Neural crest cell (in vitro differentiated cells): Measurements from ENCODE around the gene PRDX6. TPM values are rescaled to one million over a fixed set of nuclear protein-coding genes. Genes with fewer than 3 reads are reported as not detected.

Experiments used
- DNase-seq: peaks from one replicate; pipeline ENCODE4 v3.0.0; 2021; ENCODE audit warnings: low read depth, mixed read lengths, low spot score
- H3K27ac Mint-ChIP-seq: one replicate; pipeline ENCODE4 v1.8.0; 2021; ENCODE audit warnings: mild to moderate bottlenecking, mixed read lengths; ENCODE audit not compliant: unreplicated experiment
- H3K27me3 Mint-ChIP-seq: 2 replicates; pipeline ENCODE4 v1.8.0; 2021; ENCODE audit warnings: low read depth, mild to moderate bottlenecking, mixed read lengths
- H3K36me3 Mint-ChIP-seq: 2 replicates; pipeline ENCODE4 v1.8.0; 2021; ENCODE audit warnings: low read depth, mild to moderate bottlenecking, mixed read lengths
- H3K4me1 Mint-ChIP-seq: 2 replicates; pipeline ENCODE4 v1.8.0; 2021; ENCODE audit warnings: mixed read lengths
- H3K4me3 Mint-ChIP-seq: one replicate; pipeline ENCODE4 v1.8.0; 2021; ENCODE audit warnings: mild to moderate bottlenecking, mixed read lengths
- H3K9me3 Mint-ChIP-seq: 2 replicates; pipeline ENCODE4 v1.8.0; 2021; ENCODE audit warnings: mixed read lengths
- CTCF ChIP-seq: fragments of 200-600 bp; sonication (generic); conservative IDR thresholded peaks from 2 replicates; pipeline ENCODE4 v1.5.0; 2021; ENCODE audit warnings: antibody characterized with exemption, mild to moderate bottlenecking
- total RNA-seq: library from RNA; stranded (reverse); gene quantifications from 2 replicates; pipeline ENCODE4 v1.2.1, GENCODE V29; 2021

Gene PRDX6
- total RNA-seq, 1 donor from 2014 or later, result 234 TPM

GRCh38 chr1:173444757-173445156 lies 32.4 kb upstream of the PRDX6 start:
- Mint-ChIP-seq H3K27me3 (no peaks in the 10 kb centered on the region), H3K36me3 (peaks cover 21% of the 10 kb centered on the region), H3K27ac (no peak overlapping the region), H3K9me3 (peaks cover 12% of the 10 kb centered on the region), H3K4me3 (no peak overlapping the region), H3K4me1 (no peaks in the 10 kb centered on the region)
- no peak for TF ChIP-seq CTCF
- no peak for DNase-seq

- H3K4me1 Mint-ChIP-seq, result no peaks in the 10 kb centered on the region
- TF ChIP-seq CTCF, result no peak
- peaks cover 12% of the 10 kb centered on the region for H3K9me3 Mint-ChIP-seq
- no peaks in the 10 kb centered on the region for H3K27me3 Mint-ChIP-seq
- H3K36me3 Mint-ChIP-seq, result peaks cover 21% of the 10 kb centered on the region
- no peak overlapping the region for H3K27ac Mint-ChIP-seq
- H3K4me3 Mint-ChIP-seq, result no peak overlapping the region
- no peak for DNase-seq
Observed at GRCh38 chr1:173445164-173445563, 32.0 kb upstream of the PRDX6 start.

- H3K9me3 Mint-ChIP-seq, result peaks cover 12% of the 10 kb centered on the region
- no peaks in the 10 kb centered on the region for H3K27me3 Mint-ChIP-seq
- DNase-seq, result no peak
- TF ChIP-seq CTCF, result no peak
- H3K36me3 Mint-ChIP-seq, result peaks cover 21% of the 10 kb centered on the region
- H3K27ac Mint-ChIP-seq, result peak overlapping the region; percentile 69
- no peaks in the 10 kb centered on the region for H3K4me1 Mint-ChIP-seq
- H3K4me3 Mint-ChIP-seq, result no peak overlapping the region
Observed at GRCh38 chr1:173445656-173446055, 31.5 kb upstream of the PRDX6 start.

- H3K27me3 Mint-ChIP-seq, result no peaks in the 10 kb centered on the region
- no peaks in the 10 kb centered on the region for H3K4me1 Mint-ChIP-seq
- H3K4me3 Mint-ChIP-seq, result no peak overlapping the region
- H3K27ac Mint-ChIP-seq, result no peak overlapping the region
- TF ChIP-seq CTCF, result no peak
- no peak for DNase-seq
- peaks cover 12% of the 10 kb centered on the region for H3K9me3 Mint-ChIP-seq
- H3K36me3 Mint-ChIP-seq, result peaks cover 18% of the 10 kb centered on the region
Observed at GRCh38 chr1:173447224-173447623, 29.9 kb upstream of the PRDX6 start.

GRCh38 chr1:173448945-173449344 lies 28.2 kb upstream of the PRDX6 start:
- Mint-ChIP-seq H3K4me1 (no peaks in the 10 kb centered on the region), H3K27me3 (no peaks in the 10 kb centered on the region), H3K36me3 (peaks cover 18% of the 10 kb centered on the region), H3K4me3 (no peak overlapping the region), H3K27ac (no peak overlapping the region), H3K9me3 (peaks cover 10% of the 10 kb centered on the region)
- TF ChIP-seq CTCF, result no peak
- no peak for DNase-seq

- H3K4me1 Mint-ChIP-seq, result no peaks in the 10 kb centered on the region
- no peak overlapping the region for H3K4me3 Mint-ChIP-seq
- no peak for TF ChIP-seq CTCF
- no peak overlapping the region for H3K27ac Mint-ChIP-seq
- H3K27me3 Mint-ChIP-seq, result no peaks in the 10 kb centered on the region
- H3K9me3 Mint-ChIP-seq, result peaks cover under 1% of the 10 kb centered on the region
- no peak for DNase-seq
- peaks cover 8% of the 10 kb centered on the region for H3K36me3 Mint-ChIP-seq
Observed at GRCh38 chr1:173451981-173452380, 25.2 kb upstream of the PRDX6 start.
